ENCODE data around the gene TBXAS1. TPM values are rescaled to one million over a fixed set of nuclear protein-coding genes. Genes with fewer than 3 reads are reported as not detected.

The TBXAS1 gene
- total RNA-seq, 1 donor from 2014 or later: 0.32 TPM

DNA sequence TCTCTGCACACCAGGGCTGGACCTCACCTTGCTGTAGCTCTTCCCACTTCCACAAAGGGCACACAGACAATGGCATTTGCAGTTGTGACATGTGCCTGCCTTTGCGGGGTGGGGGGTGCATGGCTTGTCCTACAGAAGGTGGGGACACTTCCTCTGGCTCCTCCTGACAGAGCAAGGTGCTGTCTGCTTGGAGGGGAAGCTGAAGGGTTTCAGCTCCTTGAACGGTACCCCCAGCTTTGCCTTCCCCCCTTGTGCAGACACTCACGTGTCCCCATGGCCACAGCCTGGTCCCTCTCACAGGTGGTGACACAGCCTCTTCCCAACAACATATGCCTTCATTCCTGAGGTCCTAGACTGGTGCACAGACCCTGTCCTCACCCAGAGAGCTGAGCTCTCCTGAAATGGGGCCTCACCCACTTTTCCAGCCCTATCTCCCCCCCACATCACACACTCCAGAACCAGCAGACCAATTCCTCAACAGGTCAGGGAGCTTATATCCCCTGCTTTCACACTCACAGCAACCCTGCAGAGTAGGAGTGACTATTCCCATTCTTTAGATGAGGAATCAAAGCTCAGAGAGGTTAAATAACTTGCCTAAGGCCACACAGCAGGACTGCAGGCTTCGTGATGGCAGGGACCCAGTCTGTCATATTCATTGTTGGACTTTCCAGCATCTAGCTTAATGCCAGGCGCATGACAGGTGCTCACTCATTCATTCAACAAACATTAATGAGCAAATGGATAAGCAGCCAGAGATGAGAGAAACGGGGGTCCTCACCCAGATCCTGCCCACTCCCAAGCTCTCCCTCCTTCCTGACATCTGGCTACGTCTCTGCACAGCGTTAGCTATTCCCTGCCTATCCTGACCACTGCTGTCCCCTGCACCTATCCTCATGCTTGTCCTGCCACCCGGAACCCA is 189.3 kb downstream of the TBXAS1 start:
- DNase-seq (ENCODE audit: low read depth): no peak

GRCh38 chr7:140019172-140019571 is 190.1 kb downstream of the TBXAS1 start:
- DNase-seq (ENCODE audit: low read depth): no peak

DNA sequence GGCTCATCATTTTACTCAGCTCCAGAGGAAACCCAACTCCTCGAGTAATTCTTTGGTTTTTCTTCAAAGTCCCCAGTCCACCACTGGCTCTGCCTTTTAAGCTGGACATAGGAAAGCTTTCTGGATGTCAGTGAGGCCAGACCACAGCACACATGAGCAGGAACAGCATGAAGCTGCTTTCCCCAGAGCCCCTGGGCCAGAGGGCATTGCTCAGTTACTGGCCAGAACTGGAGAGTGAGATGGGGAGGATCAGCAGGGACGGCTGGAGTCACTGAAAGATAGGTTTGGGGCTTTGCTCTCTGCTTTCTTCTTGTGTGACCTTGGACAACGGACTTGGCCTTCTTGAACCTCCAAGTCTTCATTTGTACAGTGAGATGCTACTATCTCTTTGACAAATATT is 190.5 kb downstream of the TBXAS1 start:
- DNase-seq (ENCODE audit: low read depth): no peak

DNA sequence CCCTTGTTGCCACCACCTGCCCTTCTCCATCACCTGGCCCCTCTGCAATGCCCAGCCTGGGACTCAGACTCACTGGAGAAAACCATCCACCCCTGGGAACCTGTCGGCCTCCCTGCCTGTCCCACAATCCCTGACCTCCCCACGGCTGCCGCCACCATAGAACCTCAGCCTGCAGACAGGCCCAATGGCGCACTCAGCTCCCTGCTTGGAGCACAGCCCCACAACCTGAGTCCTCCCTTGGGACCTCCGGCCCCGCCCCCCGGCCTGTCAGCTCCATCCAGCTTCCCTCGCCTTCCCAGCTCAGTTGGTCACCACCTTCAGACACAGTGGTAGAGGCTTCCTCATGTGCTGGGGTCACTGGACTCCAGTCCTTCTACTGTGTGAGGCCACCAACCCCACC is 192.5 kb downstream of the TBXAS1 start:
- DNase-seq (ENCODE audit: low read depth): no peak

- DNase-seq (ENCODE audit: low read depth): no peak
These were observed 193.6 kb downstream of the TBXAS1 start for GRCh38 chr7:140022582-140023211.

DNA sequence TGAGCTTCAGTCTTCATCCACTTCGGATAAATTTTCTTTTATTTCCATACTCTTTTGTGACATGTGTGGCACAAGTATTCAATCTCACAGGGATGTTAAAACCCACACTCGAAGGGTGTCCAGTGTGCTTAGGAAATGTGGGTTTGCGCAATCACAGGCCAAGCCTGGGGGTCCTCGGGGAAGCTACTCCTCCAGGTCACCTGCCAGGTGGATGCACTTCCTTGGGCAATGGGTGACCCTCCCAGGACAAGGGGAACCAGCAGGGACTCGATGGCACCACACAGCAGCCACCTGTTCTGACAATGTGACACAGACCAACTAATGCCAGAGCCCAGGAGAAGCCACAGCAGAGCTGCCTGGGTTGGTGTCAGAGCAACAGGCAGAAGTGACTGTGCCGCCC is 194.7 kb downstream of the TBXAS1 start:
- peak; percentile 34 for DNase-seq (ENCODE audit: low read depth)

DNA sequence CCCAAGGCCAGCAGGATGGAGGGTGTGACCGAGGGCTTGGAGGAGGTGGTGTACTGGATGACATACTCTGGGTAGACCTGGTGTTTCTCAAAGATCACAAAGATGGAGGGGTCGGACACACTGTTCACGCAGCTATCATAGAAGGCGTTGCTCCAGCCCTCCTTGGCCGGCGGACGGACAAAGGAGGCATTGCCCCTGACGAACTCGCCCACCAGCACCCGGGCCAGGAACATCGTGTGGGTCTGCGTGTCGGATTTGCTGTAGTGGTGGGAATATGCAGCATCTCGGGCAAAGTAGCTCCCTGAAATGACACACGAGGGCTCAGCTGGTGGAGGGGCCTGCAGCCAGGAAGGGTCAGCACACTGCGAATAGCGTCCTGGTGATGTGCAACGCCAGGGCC is 195.5 kb downstream of the TBXAS1 start:
- DNase-seq (ENCODE audit: low read depth): no peak

DNA sequence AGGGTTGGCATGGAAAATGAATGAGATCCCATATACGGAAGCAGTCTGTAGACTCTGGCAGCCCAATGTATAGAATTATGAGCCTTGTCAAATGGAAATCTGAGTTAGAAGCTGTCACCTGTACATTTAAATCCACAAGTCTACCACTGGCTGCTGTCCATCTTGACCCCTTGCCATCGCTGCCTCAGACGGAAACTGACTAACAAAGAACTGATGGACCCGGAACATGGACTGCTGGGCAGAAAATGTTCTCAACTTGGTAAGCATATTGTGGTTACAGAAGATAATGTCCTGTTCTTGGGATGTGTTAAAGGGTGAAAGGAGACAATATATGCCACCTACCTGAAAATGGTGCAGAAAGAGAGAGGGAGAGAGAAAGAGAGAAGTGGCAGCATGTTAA is 196.2 kb downstream of the TBXAS1 start:
- no peak for DNase-seq (ENCODE audit: low read depth)

DNA sequence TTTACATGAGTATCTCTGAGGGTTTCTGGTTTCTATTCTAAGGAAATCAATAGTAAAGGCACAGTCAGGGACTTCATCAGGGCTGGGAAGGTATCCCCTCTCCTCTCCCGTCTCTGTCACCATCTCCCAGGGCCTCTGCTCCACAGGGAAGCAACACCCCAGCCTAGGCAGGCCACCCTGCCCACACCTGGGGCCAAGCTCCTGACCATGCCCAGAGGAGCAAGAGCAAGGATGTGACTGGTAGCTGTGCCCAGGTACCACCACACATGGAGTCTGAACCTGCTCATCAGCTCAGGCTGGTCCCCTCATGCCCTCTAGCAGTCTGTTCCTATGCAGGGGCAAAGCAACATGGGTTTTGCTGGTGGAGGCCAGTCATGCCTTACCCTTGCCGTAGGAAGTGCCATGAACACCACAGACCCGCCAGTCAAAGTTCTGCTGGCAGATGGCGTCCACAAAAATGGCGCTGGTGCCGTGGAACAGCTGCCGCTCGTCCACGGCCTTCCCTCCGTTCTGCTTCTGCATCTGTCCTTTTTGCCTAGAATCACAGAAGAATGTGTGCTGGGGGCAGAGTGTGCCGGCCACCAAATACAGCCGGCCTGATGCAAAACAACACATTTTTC is 196.9 kb downstream of the TBXAS1 start:
- DNase-seq (ENCODE audit: low read depth): no peak

DNA sequence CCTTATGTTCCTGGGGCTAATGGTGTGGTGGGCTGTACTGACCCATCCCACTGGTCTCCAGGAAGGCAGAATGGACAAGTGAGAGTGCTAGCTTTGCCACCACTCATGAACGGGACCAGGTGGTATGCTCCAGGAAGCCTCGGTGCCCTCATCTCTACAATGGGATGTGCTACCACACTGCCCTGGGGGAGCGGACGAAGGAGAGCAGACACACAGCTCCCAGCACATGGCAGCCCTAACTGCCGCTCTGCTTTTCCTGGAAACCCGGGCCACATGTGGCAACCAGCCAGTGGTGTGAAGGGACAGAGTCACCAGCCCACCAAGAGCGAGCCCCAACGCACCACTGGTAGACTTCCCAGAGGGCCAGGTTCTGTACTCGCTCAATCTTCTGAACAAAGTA is 197.9 kb downstream of the TBXAS1 start:
- DNase-seq (ENCODE audit: low read depth): no peak

DNA sequence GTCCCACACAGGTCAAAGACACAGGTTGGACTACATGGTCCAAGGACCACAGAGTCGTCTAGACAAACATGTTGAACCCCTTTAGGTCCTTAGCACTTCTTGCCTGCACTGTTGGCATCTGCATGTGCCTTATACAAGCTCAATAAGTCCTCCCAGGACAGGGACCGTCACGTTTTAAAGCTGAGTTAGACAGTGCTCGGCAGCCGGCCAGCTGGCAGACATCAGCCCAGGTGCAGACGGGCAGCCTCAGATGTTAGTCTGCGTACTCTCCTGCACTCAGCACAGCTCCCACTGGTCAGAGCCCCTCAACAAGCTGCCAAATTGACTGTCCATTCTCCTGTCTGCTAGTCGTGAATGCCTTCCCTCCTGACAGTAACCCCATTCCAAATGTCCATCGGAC is 198.8 kb downstream of the TBXAS1 start:
- no peak for DNase-seq (ENCODE audit: low read depth)

DNA sequence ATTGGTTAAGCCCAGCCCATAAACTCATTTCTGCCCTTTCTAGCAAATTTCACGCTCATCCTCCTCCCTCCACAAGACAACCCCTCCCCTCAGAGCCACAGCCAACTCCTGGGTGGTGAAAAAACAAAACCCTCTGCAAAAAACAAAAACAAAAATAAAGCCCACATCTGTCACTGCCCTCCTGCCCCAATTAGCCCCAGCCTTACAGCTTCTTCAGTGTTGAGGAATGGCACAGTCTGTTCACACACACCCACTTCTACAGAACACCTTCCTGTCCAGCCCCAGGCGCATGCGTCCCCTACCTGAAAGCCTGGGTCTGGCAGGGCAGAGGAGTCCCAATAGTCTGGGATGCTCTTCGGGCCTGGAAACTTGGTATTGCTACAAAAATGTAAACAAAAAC is 199.2 kb downstream of the TBXAS1 start:
- DNase-seq (ENCODE audit: low read depth): no peak

DNA sequence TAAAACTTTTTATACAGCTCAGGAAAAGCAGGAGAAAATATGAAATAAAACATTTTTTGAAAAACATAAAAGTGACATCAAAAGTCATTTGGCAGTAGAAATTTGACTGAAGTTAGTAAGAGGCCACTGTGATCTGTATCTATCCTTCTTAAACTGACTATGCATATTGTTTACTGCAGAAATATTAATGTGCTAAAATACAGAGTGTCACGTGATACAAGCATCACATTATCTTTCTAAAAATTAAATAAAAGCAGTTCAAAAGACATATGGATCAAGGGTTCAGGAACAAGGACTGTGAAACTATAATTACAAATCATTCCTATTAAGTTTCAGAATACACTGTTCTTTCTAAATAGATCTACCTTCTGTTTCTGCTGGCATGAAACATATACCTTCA is 200.0 kb downstream of the TBXAS1 start:
- no peak for DNase-seq (ENCODE audit: low read depth)

GRCh38 chr7:140031364-140031763 is 202.3 kb downstream of the TBXAS1 start:
- no peak for DNase-seq (ENCODE audit: low read depth)

DNA sequence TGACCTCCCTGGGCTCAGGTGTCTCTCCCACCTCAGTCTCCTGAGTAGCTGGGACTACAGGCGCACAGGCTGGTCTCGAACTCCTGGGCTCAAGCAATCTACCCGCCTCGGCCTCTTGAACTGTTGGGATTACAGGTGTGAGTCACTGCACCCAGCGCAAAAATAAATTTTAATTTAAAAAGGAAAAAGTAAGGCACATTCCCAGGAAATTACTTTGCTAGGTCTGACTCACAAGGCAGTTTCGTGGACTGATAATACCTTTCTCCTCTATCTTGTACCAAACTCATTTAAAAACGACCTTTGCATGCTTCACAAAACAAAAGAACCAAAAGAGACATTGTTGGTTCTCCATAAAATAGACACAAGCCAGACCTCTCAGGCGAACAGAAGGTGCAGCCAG is 204.0 kb downstream of the TBXAS1 start:
- no peak for DNase-seq (ENCODE audit: low read depth)

DNA sequence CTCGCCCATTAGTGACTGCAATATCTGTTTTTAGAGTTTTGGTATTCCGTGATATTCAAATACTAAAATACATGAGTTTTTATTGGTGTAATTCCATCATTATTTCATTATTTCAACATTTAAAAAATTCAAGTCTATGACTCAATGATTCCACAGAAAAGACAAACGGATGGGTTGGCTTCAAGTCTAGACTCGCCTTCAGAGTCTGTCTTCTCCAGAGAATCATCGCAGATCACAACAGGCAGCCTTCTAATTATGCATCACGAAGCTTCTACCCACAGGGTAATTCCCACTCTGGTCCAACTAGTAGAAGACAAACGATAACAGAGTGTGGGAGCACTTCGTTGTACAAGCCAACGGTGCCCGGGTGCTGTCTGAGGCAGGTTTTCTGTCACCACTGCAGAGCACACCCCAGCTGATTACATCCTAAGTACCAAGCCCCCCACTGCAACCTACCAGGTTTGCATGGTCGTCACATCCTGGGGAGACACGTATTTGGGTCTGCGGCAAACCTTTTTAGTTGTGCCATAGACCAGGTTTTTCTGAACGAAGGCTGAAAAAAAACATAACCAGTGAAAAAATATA is 204.8 kb downstream of the TBXAS1 start:
- no peak for DNase-seq (ENCODE audit: low read depth)

DNA sequence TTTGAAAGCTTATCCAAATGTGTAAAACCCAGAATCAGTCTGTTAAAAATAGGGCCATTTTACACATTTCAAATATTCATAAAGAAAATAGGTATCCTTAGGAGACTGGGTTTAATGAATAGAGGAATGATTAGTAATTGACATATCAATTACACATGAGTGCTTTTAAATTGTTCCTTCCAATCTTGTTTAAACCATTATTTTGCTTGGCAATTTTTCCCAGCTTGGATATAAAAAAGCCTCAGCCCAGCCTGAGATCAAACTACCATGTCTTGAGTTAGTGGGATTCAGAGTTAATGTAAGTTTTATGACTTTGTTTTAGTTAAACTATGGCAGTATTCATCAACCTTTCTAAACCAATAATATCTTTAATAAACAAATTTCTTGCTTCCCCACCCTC is 205.4 kb downstream of the TBXAS1 start:
- DNase-seq (ENCODE audit: low read depth): no peak

DNA sequence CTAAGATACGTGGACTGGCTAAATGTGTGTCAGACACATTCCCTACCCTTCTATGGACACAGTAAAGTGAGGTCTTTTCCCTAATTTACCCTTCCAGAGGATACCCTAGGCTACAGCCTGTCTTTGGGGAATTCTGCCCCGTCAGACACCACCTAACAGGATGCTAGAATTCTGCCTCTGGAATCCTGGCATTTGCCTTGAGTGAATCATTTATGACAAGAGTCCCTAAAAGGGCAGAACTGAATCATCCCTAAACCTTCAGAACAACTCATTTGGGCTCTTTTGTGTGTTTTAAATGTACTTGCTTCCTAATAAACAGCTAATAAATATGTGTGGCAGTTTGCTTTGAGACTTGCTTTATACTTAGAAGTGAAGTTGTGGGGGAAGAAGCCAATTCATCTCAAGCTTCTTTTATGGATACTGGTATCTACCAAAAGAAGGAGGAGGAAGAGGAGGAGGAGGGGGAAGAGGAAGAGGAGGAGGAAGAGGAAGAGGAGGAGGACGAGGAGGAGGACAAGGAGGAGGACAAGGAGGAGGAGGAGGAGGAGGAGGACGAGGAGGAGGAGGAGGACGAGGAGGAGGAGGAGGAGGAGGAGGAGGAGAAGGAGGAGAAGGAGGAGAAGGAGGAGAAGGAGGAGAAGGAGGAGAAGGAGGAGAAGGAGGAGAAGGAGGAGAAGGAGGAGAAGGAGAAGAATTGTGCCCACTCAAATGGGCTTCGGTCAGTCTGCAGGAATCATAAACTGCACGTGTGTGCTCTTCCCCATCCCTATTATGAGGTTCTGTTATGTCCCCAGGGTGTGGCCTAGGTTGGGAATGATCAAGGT is 206.5 kb downstream of the TBXAS1 start:
- peak; percentile 50 for DNase-seq (ENCODE audit: low read depth)

GRCh38 chr7:140036224-140036962 is 207.3 kb downstream of the TBXAS1 start:
- DNase-seq (ENCODE audit: low read depth): peak; percentile 23

GRCh38 chr7:140039066-140039465 is 210.0 kb downstream of the TBXAS1 start:
- DNase-seq (ENCODE audit: low read depth): no peak
